Measurements from ENCODE around the gene CACNA2D3.

Gene CACNA2D3

GRCh38 chr3:54663501-54664011, 541.2 kb downstream of the CACNA2D3 start:
- in situ Hi-C loops (cut with MboI; ENCODE audit: low sequenced_read_pairs), result no loop called here

DNA sequence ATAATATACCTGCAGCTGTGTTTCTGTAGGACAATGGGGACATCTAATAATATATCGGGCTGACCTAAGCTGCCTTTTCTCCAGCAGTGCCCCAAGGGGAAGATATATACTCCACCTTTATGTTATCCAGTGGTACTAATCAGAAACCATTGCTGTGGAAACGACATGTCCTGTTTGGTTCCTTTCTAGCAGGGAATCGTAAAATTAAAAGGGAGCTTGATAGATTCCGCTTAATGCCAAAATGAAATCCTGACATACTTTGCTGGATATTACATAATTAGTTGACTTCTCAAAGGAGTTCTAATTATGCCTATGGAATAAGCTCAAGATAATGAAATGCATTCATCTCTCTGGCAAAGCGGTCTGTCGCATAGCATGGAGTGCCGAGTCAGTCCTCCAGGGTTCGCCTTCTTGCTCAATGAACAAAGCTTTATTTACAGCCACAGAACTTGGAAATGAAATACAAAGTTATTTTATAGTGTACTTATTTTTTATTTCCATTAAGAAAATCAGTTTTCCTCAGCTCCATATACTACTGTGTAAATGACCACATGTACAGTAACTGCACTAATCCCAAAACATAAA, 542.8 kb downstream of the CACNA2D3 start:
- in situ Hi-C loops (cut with MboI; ENCODE audit: low sequenced_read_pairs), result no loop called here
- DNase-seq (ENCODE audit: low spot score in 2 of 2), result no peak
- peaks cover 2% of the 10 kb centered on the region; the same call in 1 of the 2 replicates for H3K9me3 ChIP-seq

More at GRCh38 chr3:54663501-54664011, 541.2 kb downstream of the CACNA2D3 start:
- Histone ChIP-seq H3K4me3 (no peak overlapping the region), H3K9me3 (peaks cover 2% of the 10 kb centered on the region; the same call in 1 of the 2 replicates), H3K4me1 (no peaks in the 10 kb centered on the region; the same call in 1 of the 2 replicates), H3K36me3 (replicated peaks) (no peaks in the 10 kb centered on the region), H3K27me3 (ENCODE audit: low read depth) (no peaks in the 10 kb centered on the region)
- DNase-seq (ENCODE audit: low spot score in 2 of 2), result no peak

DNA sequence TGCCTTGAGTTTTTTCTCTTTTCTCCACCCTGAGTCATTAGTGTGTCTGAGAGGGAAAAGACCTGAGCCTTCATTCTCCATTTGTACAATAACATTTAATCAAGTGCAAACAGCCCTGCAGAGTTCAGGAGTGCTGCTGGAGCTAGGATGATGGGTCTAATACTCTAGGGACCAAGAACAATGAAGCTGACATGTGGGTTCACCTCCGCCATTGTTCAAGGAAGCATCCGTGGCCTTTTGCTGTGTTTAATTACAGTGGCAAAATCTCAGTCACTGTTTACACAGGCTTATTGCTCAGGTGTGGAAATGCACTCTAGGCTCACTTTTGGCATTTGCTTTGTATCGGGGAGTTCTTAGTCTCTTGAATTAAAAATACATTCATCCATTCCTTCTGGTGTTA, 545.9 kb downstream of the CACNA2D3 start:
- no peaks in the 10 kb centered on the region; the same call in 1 of the 2 replicates for H3K27me3 ChIP-seq (ENCODE audit: low read depth)
- H3K4me3 ChIP-seq, result no peak overlapping the region
- no peaks in the 10 kb centered on the region for H3K36me3 ChIP-seq (replicated peaks)
- DNase-seq (ENCODE audit: low spot score in 2 of 2), result no peak
- peaks cover 2% of the 10 kb centered on the region; the same call in 1 of the 2 replicates for H3K9me3 ChIP-seq
- in situ Hi-C loops (cut with MboI; ENCODE audit: low sequenced_read_pairs), result no loop called here
- no peaks in the 10 kb centered on the region; the same call in none of the 2 replicates for H3K4me1 ChIP-seq

More for the DNA sequence above, 542.8 kb downstream of the CACNA2D3 start:
- no peaks in the 10 kb centered on the region; the same call in none of the 2 replicates for H3K4me1 ChIP-seq
- no peaks in the 10 kb centered on the region for H3K36me3 ChIP-seq (replicated peaks)
- no peaks in the 10 kb centered on the region for H3K27me3 ChIP-seq (ENCODE audit: low read depth)
- H3K4me3 ChIP-seq, result no peak overlapping the region

DNA sequence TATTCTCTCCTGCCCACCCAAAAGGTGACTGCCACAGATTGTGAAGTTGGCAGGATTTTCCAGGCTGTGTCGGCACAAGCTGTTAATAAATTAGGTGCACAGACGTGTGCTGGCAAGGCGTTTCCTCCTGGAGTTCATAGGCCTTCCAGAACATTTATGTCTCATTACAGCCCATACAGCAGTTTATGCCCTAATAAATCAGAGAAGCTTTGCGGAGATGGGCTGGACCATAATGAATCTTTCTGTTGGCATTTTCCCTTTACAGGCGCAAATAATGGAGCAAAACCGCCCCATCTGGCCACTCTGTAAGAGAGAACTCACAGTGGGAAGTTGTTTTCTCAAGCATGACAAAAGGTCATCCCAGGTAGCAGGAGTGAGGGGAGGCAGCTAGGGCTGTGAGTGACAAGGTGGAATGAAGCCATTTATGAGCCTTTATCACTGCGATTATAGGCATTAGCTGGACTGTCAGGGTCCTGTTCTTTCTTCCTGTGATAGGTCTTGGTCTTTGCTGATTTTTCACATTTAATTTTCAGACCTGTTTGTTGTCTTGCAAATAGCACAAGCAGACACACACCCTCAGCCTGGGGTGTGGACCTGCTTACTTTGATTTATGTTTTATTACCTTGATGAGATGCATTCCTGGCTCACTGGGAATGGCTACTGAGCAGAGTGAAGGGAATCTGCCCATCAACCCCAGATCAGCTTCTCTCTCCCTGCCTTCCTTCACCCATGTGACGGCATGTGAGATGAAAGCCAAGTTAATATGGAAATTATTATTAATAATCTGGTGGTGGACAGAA, 548.0 kb downstream of the CACNA2D3 start:
- H3K4me3 ChIP-seq, result no peak overlapping the region

DNA sequence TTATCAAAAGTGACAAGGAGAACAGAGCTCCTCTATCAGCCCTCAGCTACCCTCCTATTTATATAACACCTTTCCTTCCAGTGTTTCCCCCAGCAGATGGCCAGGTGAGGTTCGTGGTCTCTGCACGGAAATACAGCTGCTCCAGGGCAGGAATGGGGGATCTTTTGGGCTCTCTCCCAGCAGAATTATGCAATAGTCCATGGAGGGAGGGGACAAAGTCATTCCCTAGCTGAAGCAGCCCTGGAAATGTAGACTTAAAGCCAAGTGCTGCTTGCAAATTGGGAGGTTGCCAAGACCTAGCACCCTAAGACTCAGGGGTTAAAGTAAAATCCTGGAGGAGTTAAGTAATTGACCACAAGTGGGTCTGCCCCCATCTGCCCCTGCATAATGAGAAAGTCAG, 549.2 kb downstream of the CACNA2D3 start:
- Histone ChIP-seq H3K4me1 (no peaks in the 10 kb centered on the region; the same call in none of the 2 replicates), H3K36me3 (replicated peaks) (no peaks in the 10 kb centered on the region), H3K27me3 (ENCODE audit: low read depth) (no peaks in the 10 kb centered on the region; the same call in 1 of the 2 replicates), H3K9me3 (no peaks in the 10 kb centered on the region), H3K4me3 (no peak overlapping the region)
- in situ Hi-C loops (cut with MboI; ENCODE audit: low sequenced_read_pairs), result no loop called here
- no peak for DNase-seq (ENCODE audit: low spot score in 2 of 2)

More for the DNA sequence above, 548.0 kb downstream of the CACNA2D3 start:
- peak in 1 of 2 experiments; percentile 34 for DNase-seq (ENCODE audit: low spot score in 2 of 2)
- H3K9me3 ChIP-seq, result no peaks in the 10 kb centered on the region
- no peaks in the 10 kb centered on the region; the same call in 1 of the 2 replicates for H3K27me3 ChIP-seq (ENCODE audit: low read depth)
- no peaks in the 10 kb centered on the region for H3K36me3 ChIP-seq (replicated peaks)
- no peaks in the 10 kb centered on the region; the same call in none of the 2 replicates for H3K4me1 ChIP-seq
- in situ Hi-C loops (cut with MboI; ENCODE audit: low sequenced_read_pairs), result no loop called here

GRCh38 chr3:54676087-54676486, 553.7 kb downstream of the CACNA2D3 start:
- in situ Hi-C loops (cut with MboI; ENCODE audit: low sequenced_read_pairs), result no loop called here
- Histone ChIP-seq H3K27me3 (ENCODE audit: low read depth) (no peaks in the 10 kb centered on the region; the same call in 1 of the 2 replicates), H3K4me3 (no peak overlapping the region), H3K36me3 (replicated peaks) (no peaks in the 10 kb centered on the region), H3K4me1 (no peaks in the 10 kb centered on the region), H3K9me3 (no peaks in the 10 kb centered on the region)
- DNase-seq (ENCODE audit: low spot score in 2 of 2), result no peak

DNA sequence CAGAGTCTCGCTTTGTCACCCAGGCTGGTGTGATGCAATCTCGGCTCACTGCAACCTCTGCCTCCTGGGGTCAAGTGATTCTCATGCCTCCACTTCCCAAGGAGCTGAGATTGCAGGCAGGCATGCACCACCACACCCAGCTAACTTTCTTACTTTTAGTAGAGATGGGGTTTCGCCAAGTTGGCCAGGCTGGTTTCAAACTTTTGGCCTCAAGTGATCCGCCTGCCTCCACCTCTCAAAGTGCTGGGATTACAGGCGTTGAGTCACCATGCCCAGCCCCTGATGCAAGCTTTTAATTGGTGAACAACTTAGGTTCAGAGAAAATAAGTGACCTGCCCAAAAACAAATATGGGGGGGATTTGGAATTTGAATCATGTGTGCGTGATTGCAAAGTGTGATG, 559.4 kb downstream of the CACNA2D3 start:
- Histone ChIP-seq H3K36me3 (replicated peaks) (no peaks in the 10 kb centered on the region), H3K9me3 (no peaks in the 10 kb centered on the region), H3K4me1 (no peaks in the 10 kb centered on the region), H3K27me3 (ENCODE audit: low read depth) (no peaks in the 10 kb centered on the region), H3K4me3 (no peak overlapping the region)
- in situ Hi-C loops (cut with MboI; ENCODE audit: low sequenced_read_pairs), result no loop called here
- DNase-seq (ENCODE audit: low spot score in 2 of 2), result no peak

DNA sequence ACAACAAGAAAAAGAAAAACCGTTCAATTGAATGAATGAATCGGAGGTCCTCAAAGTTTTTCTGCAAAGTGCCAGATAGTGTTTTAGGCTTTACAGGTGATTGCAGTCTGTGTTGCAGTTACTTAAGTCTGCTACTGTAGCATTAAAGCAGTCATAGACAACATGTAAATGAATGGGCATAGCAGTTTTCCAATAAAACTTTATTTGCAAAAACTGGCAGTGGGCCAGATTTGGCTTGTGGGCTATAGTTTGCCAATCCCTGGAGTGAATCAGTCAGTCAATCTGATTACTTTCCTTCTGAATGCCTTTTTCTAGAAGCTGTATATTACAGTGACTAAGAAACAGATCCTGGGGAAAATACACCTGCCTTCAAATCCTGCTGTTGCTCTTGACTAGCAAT, 562.9 kb downstream of the CACNA2D3 start:
- Histone ChIP-seq H3K9me3 (no peaks in the 10 kb centered on the region), H3K4me1 (peaks cover 8% of the 10 kb centered on the region), H3K27me3 (ENCODE audit: low read depth) (no peaks in the 10 kb centered on the region), H3K36me3 (replicated peaks) (no peaks in the 10 kb centered on the region), H3K4me3 (no peak overlapping the region)
- no peak for DNase-seq (ENCODE audit: low spot score in 2 of 2)
- in situ Hi-C loops (cut with MboI; ENCODE audit: low sequenced_read_pairs), result no loop called here

GRCh38 chr3:54691289-54691771, 569.0 kb downstream of the CACNA2D3 start:
- no peaks in the 10 kb centered on the region for H3K36me3 ChIP-seq (replicated peaks)
- H3K27me3 ChIP-seq (ENCODE audit: low read depth), result no peaks in the 10 kb centered on the region
- H3K4me1 ChIP-seq, result peaks cover 41% of the 10 kb centered on the region
- in situ Hi-C loops (cut with MboI; ENCODE audit: low sequenced_read_pairs), result no loop called here
- no peaks in the 10 kb centered on the region for H3K9me3 ChIP-seq
- H3K4me3 ChIP-seq, result no peak overlapping the region
- DNase-seq (ENCODE audit: low spot score in 2 of 2), result peak; percentile 85 to 89

DNA sequence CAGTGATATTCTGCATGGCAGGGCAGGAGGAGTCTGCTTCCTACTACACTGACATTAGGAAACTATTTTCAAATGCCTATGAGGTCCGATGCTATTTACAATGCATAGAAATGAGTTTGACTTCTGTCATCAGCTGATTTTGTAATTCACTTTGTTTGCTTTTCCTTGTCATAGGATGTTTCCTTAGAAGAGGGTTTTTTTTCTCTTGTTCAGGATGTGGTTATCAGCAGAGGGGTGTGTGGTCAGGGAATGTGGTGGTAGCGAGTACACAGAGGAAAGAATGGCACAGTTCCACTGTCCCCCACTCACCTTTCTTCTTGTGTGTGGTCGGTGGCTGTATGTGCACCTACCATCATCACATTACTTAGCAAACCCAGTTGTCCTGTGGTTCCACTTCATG, 574.0 kb downstream of the CACNA2D3 start:
- in situ Hi-C loops (cut with MboI; ENCODE audit: low sequenced_read_pairs), result no loop called here
- no peaks in the 10 kb centered on the region for H3K9me3 ChIP-seq
- no peak for DNase-seq (ENCODE audit: low spot score in 2 of 2)

DNA sequence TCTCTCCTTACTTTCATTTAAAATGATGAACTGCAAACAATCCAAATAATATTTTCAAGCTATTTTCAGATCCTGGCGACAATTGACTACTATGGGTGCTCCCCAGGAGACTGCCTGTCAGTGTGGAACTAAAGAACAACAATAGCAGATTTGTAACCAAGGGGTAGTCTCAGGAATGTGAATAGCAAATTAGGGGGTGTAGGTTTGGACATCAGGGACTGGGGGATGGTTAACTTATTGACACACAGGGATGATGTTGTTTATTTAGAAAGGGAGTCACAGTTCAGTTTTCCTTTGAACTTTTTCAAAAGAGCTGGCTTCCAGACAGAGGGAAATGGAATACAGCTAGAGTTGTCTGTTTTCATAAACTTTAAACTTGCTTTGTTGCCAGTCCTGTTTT, 575.7 kb downstream of the CACNA2D3 start:
- no peaks in the 10 kb centered on the region for H3K9me3 ChIP-seq
- H3K4me3 ChIP-seq, result no peak overlapping the region
- H3K4me1 ChIP-seq, result peaks cover 35% of the 10 kb centered on the region
- no peak for DNase-seq (ENCODE audit: low spot score in 2 of 2)
- H3K27me3 ChIP-seq (ENCODE audit: low read depth), result no peaks in the 10 kb centered on the region
- no peaks in the 10 kb centered on the region for H3K36me3 ChIP-seq (replicated peaks)
- in situ Hi-C loops (cut with MboI; ENCODE audit: low sequenced_read_pairs), result no loop called here

More for the DNA sequence above, 574.0 kb downstream of the CACNA2D3 start:
- H3K36me3 ChIP-seq (replicated peaks), result no peaks in the 10 kb centered on the region
- H3K27me3 ChIP-seq (ENCODE audit: low read depth), result no peaks in the 10 kb centered on the region
- H3K4me3 ChIP-seq, result no peak overlapping the region
- H3K4me1 ChIP-seq, result peaks cover 38% of the 10 kb centered on the region

- in situ Hi-C loops (cut with MboI; ENCODE audit: low sequenced_read_pairs), result no loop called here
Measured at GRCh38 chr3:54703923-54704322, 581.6 kb downstream of the CACNA2D3 start.

GRCh38 chr3:54705730-54706129, 583.4 kb downstream of the CACNA2D3 start:
- in situ Hi-C loops (cut with MboI; ENCODE audit: low sequenced_read_pairs), result no loop called here
- H3K9me3 ChIP-seq, result no peaks in the 10 kb centered on the region
- H3K4me3 ChIP-seq, result no peak overlapping the region
- no peaks in the 10 kb centered on the region for H3K36me3 ChIP-seq (replicated peaks)
- DNase-seq (ENCODE audit: low spot score in 2 of 2), result no peak
- no peaks in the 10 kb centered on the region for H3K27me3 ChIP-seq (ENCODE audit: low read depth)
- peaks cover 68% of the 10 kb centered on the region for H3K4me1 ChIP-seq

More at GRCh38 chr3:54703923-54704322, 581.6 kb downstream of the CACNA2D3 start:
- no peak overlapping the region for H3K4me3 ChIP-seq
- H3K4me1 ChIP-seq, result peaks cover 55% of the 10 kb centered on the region
- no peaks in the 10 kb centered on the region for H3K36me3 ChIP-seq (replicated peaks)
- no peaks in the 10 kb centered on the region for H3K27me3 ChIP-seq (ENCODE audit: low read depth)
- H3K9me3 ChIP-seq, result no peaks in the 10 kb centered on the region
- DNase-seq (ENCODE audit: low spot score in 2 of 2), result peak; percentile 82 to 98

GRCh38 chr3:54706738-54707137, 584.4 kb downstream of the CACNA2D3 start:
- H3K4me3 ChIP-seq, result no peak overlapping the region
- H3K9me3 ChIP-seq, result no peaks in the 10 kb centered on the region
- in situ Hi-C loops (cut with MboI; ENCODE audit: low sequenced_read_pairs), result no loop called here
- peaks cover 73% of the 10 kb centered on the region for H3K4me1 ChIP-seq
- H3K36me3 ChIP-seq (replicated peaks), result no peaks in the 10 kb centered on the region
- no peaks in the 10 kb centered on the region for H3K27me3 ChIP-seq (ENCODE audit: low read depth)
- DNase-seq (ENCODE audit: low spot score in 2 of 2), result no peak

Data from HAP-1 (cell line).